TTC549 (cell line): ENCODE measurements around the gene TRIM33.
"Not testable (repeated sequence)": the region's sequence is repeated elsewhere in the genome, so short reads cannot be mapped to it uniquely, and the experiment has no call there.

Experiments
- FAIRE-seq: peaks from 2 replicates; lab custom pipeline; 2012; peaks lifted over from hg19 to GRCh38; lab: Jason Lieb, UNC

Gene TRIM33

GRCh38 chr1:114510274-114511031 is 550 bp downstream of the TRIM33 start:
- no peak for FAIRE-seq

GRCh38 chr1:114509596-114510273 is 1.3 kb downstream of the TRIM33 start:
- FAIRE-seq = no peak

DNA sequence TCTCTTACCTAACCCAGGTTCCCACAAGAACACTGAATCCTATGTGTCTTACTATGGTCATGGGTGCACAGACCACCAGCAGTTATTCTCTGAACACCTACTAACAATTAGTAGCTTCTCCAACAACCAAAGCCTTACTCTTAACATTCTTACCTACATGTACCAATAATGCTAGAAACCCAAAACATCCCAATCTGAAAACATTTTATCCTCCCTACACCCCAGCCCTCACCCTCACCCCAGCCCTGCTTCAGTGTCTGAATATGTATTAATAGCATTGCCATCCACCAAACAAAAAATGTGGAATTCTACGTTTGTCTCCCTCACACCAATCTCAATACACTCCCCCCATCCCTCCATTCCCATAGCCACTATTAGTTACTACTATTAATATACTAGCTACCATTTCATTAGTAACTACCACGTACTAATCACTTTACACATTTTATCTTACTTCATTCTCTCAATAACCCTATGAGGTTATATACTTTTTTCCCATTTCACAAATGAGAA is 2.6 kb downstream of the TRIM33 start:
- no peak for FAIRE-seq

DNA sequence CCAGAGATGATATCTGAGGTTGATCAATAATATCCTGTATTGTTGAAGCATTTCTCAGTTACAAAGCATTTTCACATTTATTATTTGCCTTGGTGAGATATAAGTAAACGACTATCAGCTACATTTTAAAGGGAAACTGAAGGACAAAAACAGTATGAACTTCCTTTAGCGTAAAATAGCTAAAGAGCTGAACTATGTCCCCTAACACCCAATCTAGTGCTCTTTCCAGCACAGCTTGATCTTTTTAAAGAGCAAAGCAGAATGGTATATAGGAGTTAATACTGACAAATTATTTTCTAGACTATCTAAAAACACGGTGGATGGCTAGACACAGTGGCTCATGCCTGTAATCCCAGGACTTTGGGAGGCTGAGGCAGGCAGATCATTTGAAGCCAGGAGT is 3.5 kb downstream of the TRIM33 start:
- FAIRE-seq = no peak

- no peak for FAIRE-seq
Observed at GRCh38 chr1:114505148-114505561, 5.8 kb downstream of the TRIM33 start.

- FAIRE-seq = no peak
Observed at GRCh38 chr1:114503916-114504422, 7.0 kb downstream of the TRIM33 start.

DNA sequence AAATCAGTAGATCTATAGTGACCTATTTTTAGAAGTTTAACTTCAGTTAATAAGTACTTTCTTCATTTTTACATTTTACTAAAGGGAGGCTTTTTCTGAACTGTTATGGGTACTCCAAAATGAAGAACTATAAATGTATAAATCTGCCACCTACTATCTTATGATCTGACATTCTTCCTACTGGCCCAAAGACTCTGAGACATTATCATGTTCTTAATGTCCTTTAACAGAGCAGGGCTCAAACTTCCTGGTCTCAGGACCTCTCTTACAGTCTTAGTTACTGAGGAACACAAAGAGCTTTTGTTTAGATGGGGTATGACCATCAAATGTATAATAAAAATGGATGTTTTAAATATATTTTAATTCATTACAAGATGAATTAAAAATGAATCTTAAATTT is 8.9 kb downstream of the TRIM33 start:
- no peak for FAIRE-seq

- no peak for FAIRE-seq
Observed at GRCh38 chr1:114499478-114499877, 11.5 kb downstream of the TRIM33 start.

- FAIRE-seq = no peak
Observed at GRCh38 chr1:114496089-114496488, 14.9 kb downstream of the TRIM33 start.

- no peak for FAIRE-seq
Observed at GRCh38 chr1:114495486-114495885, 15.5 kb downstream of the TRIM33 start.

GRCh38 chr1:114492978-114493377 is 18.0 kb downstream of the TRIM33 start:
- no peak for FAIRE-seq

DNA sequence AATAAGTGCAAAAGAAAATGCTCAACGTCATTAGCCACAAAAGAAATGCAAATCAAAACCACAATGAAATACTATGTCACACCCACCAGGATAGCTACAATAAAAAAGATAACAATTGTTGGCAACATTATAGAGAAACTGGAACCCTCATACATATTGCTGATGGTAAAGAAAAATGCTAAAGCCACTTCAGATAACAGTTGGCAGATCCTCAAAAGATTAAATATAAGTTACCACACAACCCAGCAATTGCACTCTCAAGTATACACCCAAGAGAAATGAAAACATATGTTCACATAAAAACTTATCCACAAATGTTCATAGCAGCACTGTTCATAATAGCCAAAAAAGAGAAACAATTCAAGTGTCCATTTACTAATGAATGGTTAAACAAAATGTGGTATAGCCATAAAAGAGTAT is 20.7 kb downstream of the TRIM33 start:
- no peak for FAIRE-seq

DNA sequence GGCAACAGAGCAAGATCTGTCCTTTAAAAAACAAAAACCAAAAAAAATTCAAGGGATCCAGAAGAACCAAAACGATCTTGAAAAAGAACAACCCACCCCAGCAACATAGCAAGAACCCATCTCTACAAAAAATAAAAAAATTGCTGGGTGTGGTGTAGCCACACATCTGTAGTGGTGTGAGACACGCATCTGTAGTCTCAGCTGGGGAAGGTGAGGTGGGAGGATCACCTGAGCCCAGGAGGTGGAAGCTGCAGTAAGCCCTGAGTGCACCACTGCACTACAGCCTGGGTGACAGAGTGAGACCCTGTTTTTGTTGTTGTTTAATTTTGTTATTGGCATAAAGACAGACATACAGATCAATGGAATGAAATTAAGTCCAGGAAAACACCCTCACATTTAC is 22.3 kb downstream of the TRIM33 start:
- no peak for FAIRE-seq

- FAIRE-seq = no peak
Observed at GRCh38 chr1:114485286-114485685, 25.7 kb downstream of the TRIM33 start.

- FAIRE-seq = no peak
Observed at GRCh38 chr1:114482585-114482984, 28.4 kb downstream of the TRIM33 start.

GRCh38 chr1:114479636-114480035 is 31.4 kb downstream of the TRIM33 start:
- not testable (repeated sequence) for FAIRE-seq

GRCh38 chr1:114479134-114479533 is 31.9 kb downstream of the TRIM33 start:
- no peak for FAIRE-seq

DNA sequence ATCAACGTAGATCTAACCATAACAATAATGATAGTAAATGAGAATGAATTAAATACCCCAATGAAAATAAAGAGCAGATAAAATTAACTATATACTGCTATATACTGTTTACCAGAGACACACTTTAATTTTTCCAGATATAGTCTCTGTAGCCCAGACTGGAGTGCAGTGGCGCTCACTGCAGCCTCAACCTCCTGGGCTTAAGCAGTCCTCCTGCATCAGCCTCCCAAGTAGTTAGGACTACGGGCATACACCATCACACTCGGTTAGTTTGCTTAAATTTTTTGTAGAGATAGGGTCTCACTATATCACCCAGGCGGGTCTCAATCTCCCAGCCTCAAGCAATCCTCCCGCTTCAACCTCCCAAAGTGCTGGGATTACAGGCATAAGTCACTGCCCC is 37.2 kb downstream of the TRIM33 start:
- FAIRE-seq = no peak

DNA sequence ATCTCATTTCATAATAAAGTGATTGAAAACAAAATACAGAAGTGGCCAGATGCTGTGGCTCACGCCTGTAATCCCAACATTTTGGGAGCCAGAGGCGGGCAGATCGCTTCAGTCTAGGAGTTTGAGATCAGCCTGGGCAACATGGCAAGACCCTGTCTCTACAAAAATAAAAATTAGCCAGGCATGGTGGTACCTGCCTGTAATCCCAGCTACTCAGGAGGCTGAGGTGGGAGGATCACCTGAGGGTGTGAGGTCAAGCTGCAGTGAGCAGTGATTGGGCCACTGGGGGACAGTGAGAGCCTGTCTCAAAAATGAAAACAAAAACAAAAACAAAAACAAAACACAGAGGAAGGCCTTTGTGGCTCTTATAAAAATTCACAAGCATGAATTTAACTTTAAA is 38.6 kb downstream of the TRIM33 start:
- FAIRE-seq = no peak

GRCh38 chr1:114470681-114471080 is 40.3 kb downstream of the TRIM33 start:
- FAIRE-seq = no peak

DNA sequence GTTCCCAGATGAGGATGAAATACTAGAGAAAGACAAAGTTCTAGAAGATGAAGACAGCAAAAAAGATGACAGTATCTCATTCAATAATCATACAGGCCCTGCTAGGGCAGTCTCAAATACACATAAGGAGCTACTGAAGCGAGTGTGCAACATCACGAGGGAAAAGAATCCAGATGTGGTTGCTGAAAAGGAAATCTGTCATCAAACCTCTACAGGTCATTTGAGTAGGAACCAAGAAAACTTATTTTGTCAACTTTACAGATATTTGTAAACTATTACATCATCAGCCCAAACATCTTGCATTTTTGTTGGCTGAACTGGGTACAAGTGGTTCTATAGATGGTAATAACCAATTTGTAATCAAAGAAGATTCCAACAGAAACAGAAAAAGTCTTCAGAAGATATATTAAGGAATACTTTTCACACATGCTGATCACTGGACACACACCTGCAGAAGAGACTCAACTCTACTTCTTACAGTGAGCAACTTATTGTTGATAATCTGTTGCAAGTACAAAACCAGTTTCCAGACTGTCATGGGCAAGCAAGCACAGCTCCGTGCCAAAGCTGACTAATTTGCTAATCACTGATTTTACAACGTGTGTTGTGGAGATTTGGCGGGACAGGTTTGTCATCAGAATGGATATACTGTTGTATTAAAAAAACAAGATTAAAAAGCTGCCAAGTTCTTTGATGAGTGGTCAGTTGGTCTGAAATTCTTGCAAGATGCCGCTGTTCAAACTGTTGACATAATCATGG is 42.1 kb downstream of the TRIM33 start:
- FAIRE-seq = no peak

DNA sequence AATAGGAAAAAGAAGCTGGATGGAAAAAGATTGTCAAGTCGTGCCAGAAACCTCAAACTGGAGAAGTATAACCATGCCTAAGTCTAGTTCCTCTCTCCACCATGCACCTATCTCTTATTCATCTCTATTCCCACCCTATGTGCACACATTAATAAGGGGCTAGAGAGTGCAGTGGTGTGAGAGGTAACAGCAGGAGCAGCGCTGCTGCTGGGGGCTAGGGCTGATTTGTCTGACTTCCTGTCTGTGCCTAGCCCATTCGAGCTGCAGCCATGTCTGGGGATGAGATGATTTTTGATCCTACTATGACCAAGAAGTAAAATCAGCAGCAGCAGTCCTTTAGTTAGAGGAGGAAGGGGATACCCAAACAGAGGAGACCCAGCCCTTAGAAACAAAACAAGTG is 43.0 kb downstream of the TRIM33 start:
- no peak for FAIRE-seq

- FAIRE-seq = no peak
Observed at GRCh38 chr1:114467491-114467890, 43.5 kb downstream of the TRIM33 start.
